ENCODE measurements around the gene ANKFY1. TPM values are rescaled to one million over a fixed set of nuclear protein-coding genes. Genes with fewer than 3 reads are reported as not detected.

The ANKFY1 gene
- total and polyA plus RNA-seq, 9 of the 15 experiments (the other 6 are each of a cell fraction or from before 2014, with no cell fraction given), result 4.3 to 25.6 (median 12.2) TPM

DNA sequence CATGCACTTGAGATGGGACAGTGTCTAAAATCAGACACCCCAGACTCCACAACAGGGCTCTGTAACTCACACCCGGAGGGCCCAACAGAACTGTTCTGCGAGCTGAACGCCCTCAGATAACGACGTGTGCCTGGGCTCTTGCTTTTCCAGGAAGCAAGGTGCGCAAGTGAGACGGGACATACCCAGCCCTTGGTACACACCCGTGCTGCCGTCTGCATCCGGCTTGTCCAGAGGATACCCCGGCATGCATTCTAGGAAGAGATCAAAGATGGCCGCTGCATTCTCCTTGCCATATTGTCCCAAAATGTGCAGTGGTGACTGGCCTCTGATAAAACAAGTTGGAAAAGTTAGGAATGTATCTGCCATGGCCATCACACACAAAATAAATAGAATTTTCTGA lies 91.4 kb downstream of the ANKFY1 start:
- H3K27ac ChIP-seq (ENCODE audit: extremely low read depth, low read depth, low read length), result no peak overlapping the region
- CTCF ChIA-PET (ENCODE audit: low intra/inter-chr PET ratio), result no interaction called here
- no peak overlapping the region for H3K4me3 ChIP-seq
- no peaks in the 10 kb centered on the region for H3K9me3 ChIP-seq (replicated peaks; ENCODE audit: control insufficient read depth, insufficient read depth, low read depth, low read length)
- intact Hi-C loops (cut with micrococcal nuclease), result no loop called here
- ATAC-seq (no peak), DNase-seq (ENCODE audit: extremely low read depth in 1 of 4, low spot score in 3 of 4) (no peak), FAIRE-seq (no peak)
- no peak overlapping the region for H3K4me2 ChIP-seq (ENCODE audit: insufficient read depth, low read length)
- no peaks in the 10 kb centered on the region for H4K20me1 ChIP-seq (replicated peaks; ENCODE audit: control insufficient read depth, insufficient read depth, low read length)
- no peak for TF ChIP-seq MXI1 (IDR thresholded peaks at IDR 0.05; ENCODE audit: low read depth, low read length)
- TF ChIP-seq CCNT2 (IDR thresholded peaks at IDR 0.05; ENCODE audit: borderline replicate concordance, extremely low read depth, insufficient read length, low read depth, low read length), result no peak
- no peak overlapping the region for H2AFZ ChIP-seq (ENCODE audit: low read depth, low read length)
- no peaks in the 10 kb centered on the region for H3K4me1 ChIP-seq (replicated peaks in 1 of 2; ENCODE audit: control insufficient read depth in 2 of 2, insufficient read depth in 2 of 2, low read length in 2 of 2)
- POLR2A ChIA-PET, result no interaction called here
- no peaks in the 10 kb centered on the region for H3K9me1 ChIP-seq (ENCODE audit: control insufficient read depth, insufficient read depth, low read length)
- no peaks in the 10 kb centered on the region for H3K27me3 ChIP-seq (ENCODE audit: control insufficient read depth in 2 of 2, insufficient read depth in 2 of 2, low read length in 2 of 2)
- H3K79me2 ChIP-seq (ENCODE audit: control insufficient read depth, insufficient read depth, low read length), result no peaks in the 10 kb centered on the region
- WGBS (ENCODE audit: insufficient coverage, low coverage, missing lambda C conversion rate), result 91% methylated on average over 8 of the region's 12 CpGs
- peaks cover 83% of the 10 kb centered on the region; the same call in 2 of the 3 replicates for H3K36me3 ChIP-seq (ENCODE audit: control insufficient read depth, insufficient read depth, low read length)
- in situ Hi-C loops (cut with MboI), result no loop called here
- BruUV-seq (replicated peaks), result no TSS peak
- H3K9ac ChIP-seq (ENCODE audit: insufficient read depth in 1 of 2, low read depth in 2 of 2, low read length in 2 of 2), result no peak overlapping the region

DNA sequence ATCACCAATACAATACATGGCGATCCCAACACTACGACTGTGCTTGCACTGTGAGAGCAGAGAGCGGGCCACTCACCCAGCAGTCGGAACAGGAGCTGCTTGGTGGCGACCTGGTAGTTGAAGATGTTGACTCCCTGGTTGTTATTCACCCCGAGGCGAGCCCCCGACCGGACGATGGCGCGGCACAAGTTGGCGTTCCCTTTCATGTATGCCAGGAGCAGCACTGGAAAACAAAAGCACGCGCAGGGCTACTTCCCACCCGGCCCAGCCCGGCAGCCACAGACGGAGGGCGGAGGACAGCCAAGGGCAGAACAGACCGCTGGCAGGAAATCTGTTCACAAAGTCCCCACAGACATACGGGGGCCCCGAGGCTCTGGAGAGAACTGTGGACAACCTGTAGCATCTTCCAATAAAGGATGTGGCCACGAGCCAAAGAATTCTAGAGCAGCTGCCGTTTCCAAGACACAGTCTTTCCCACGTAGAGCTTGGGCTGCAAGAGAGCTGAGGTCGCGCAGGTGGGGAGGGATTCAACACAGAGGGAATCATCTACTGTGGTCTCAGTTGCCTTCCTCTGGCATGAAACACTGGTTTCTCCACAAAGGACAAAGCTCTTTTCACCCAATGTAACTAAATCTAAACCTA lies 93.0 kb downstream of the ANKFY1 start:
- H3K9me3 ChIP-seq (replicated peaks; ENCODE audit: control insufficient read depth, insufficient read depth, low read depth, low read length), result no peaks in the 10 kb centered on the region
- H3K9ac ChIP-seq (ENCODE audit: insufficient read depth in 1 of 2, low read depth in 2 of 2, low read length in 2 of 2), result no peak overlapping the region
- H3K9me1 ChIP-seq (ENCODE audit: control insufficient read depth, insufficient read depth, low read length), result no peaks in the 10 kb centered on the region
- no peak for FAIRE-seq
- intact Hi-C loops (cut with micrococcal nuclease), result no loop called here
- H3K4me2 ChIP-seq (ENCODE audit: insufficient read depth, low read length), result no peak overlapping the region
- no peaks in the 10 kb centered on the region for H3K27me3 ChIP-seq (ENCODE audit: control insufficient read depth in 2 of 2, insufficient read depth in 2 of 2, low read length in 2 of 2)
- H3K4me3 ChIP-seq, result no peak overlapping the region
- H3K36me3 ChIP-seq (ENCODE audit: control insufficient read depth, insufficient read depth, low read length), result peaks cover 78% of the 10 kb centered on the region; the same call in 2 of the 3 replicates
- ATAC-seq, result no peak
- ChIA-PET CTCF (ENCODE audit: low intra/inter-chr PET ratio) (no interaction called here), POLR2A (no interaction called here)
- H3K79me2 ChIP-seq (ENCODE audit: control insufficient read depth, insufficient read depth, low read length), result no peaks in the 10 kb centered on the region
- WGBS (ENCODE audit: insufficient coverage, low coverage, missing lambda C conversion rate), result 91% methylated on average over 10 of the region's 27 CpGs
- H4K20me1 ChIP-seq (replicated peaks; ENCODE audit: control insufficient read depth, insufficient read depth, low read length), result no peaks in the 10 kb centered on the region
- TF ChIP-seq U2AF2 (optimal IDR thresholded peaks at IDR 0.05; ENCODE audit: low read depth, low read length) (no peak), GATAD2B (IDR thresholded peaks at IDR 0.05; ENCODE audit: borderline replicate concordance) (no peak)
- H2AFZ ChIP-seq (ENCODE audit: low read depth, low read length), result no peak overlapping the region
- H3K4me1 ChIP-seq (replicated peaks in 1 of 2; ENCODE audit: control insufficient read depth in 2 of 2, insufficient read depth in 2 of 2, low read length in 2 of 2), result no peaks in the 10 kb centered on the region
- DNase-seq (ENCODE audit: extremely low read depth in 1 of 4, low spot score in 3 of 4), result no peak
- BruUV-seq (replicated peaks), result no TSS peak
- in situ Hi-C loops (cut with MboI), result no loop called here
- no peak overlapping the region for H3K27ac ChIP-seq (ENCODE audit: extremely low read depth, low read depth, low read length)

Measured in K562 (cell line).